Muscle layer of colon (tissue), 2 donors: ENCODE results near the gene FAM163B.

ENCODE experiments used
- H3K27ac ChIP-seq: one replicate; pipeline ENCODE4 v1.7.0; 2013; ENCODE audit warnings: low read depth, mild to moderate bottlenecking, low read length, moderate library complexity
- H3K27me3 ChIP-seq, 2 donors: one replicate each; pipeline ENCODE4 v1.7.0; 2013; ENCODE audit warnings: low read length in 2 of 2, mild to moderate bottlenecking in 2 of 2; ENCODE audit not compliant: insufficient read depth in 2 of 2, control insufficient read depth in 1 of 2
- H3K36me3 ChIP-seq: one replicate; pipeline ENCODE4 v1.7.0; 2013; ENCODE audit warnings: mild to moderate bottlenecking, low read length; ENCODE audit not compliant: insufficient read depth
- H3K4me1 ChIP-seq: one replicate; pipeline ENCODE4 v1.7.0; 2013; ENCODE audit warnings: mild to moderate bottlenecking, low read length; ENCODE audit not compliant: insufficient read depth
- H3K4me3 ChIP-seq, 2 donors: one replicate each; pipeline ENCODE4 v1.7.0; 2013; ENCODE audit warnings: low read length in 2 of 2, low read depth in 1 of 2, mild to moderate bottlenecking in 1 of 2, moderate library complexity in 1 of 2
- H3K9ac ChIP-seq: one replicate; pipeline ENCODE4 v1.7.0; 2013; ENCODE audit warnings: low read length
- H3K9me3 ChIP-seq: one replicate; pipeline ENCODE4 v1.7.0; 2013; ENCODE audit warnings: mild to moderate bottlenecking, low read length
- donor health status: abdominal sarcoma.
- donor health status: Adenocarcinoma of cecum.

The FAM163B gene

GRCh38 chr9:133637451-133638055, 28.4 kb upstream of the FAM163B start:
- no peak overlapping the region for H3K27ac ChIP-seq
- H3K4me1 ChIP-seq, result no peaks in the 10 kb centered on the region
- H3K9me3 ChIP-seq, result no peaks in the 10 kb centered on the region
- H3K36me3 ChIP-seq, result no peaks in the 10 kb centered on the region
- H3K27me3 ChIP-seq, result peaks cover 0 to 9% of the 10 kb centered on the region in 2 donors
- no peak overlapping the region for H3K9ac ChIP-seq
- no peak overlapping the region for H3K4me3 ChIP-seq

GRCh38 chr9:133636902-133637301, 27.7 kb upstream of the FAM163B start:
- H3K27me3 ChIP-seq, result peaks cover 0 to 9% of the 10 kb centered on the region in 2 donors
- H3K4me1 ChIP-seq, result no peaks in the 10 kb centered on the region
- no peak overlapping the region for H3K27ac ChIP-seq
- no peaks in the 10 kb centered on the region for H3K36me3 ChIP-seq
- H3K9me3 ChIP-seq, result no peaks in the 10 kb centered on the region
- no peak overlapping the region for H3K4me3 ChIP-seq
- no peak overlapping the region for H3K9ac ChIP-seq

GRCh38 chr9:133635533-133636531, 26.6 kb upstream of the FAM163B start, which contains the start of gene DBH:
DBH (plus strand) TSS chr9:133636363; CDS start chr9:133636372, 9 bp downstream.
- no peaks in the 10 kb centered on the region for H3K4me1 ChIP-seq
- H3K9me3 ChIP-seq, result no peaks in the 10 kb centered on the region
- H3K27ac ChIP-seq, result no peak within 1 kb of the TSS
- H3K27me3 ChIP-seq, result peaks cover 0 to 9% of the 10 kb centered on the region in 2 donors
- H3K9ac ChIP-seq, result no peak within 1 kb of the TSS
- H3K36me3 ChIP-seq, result no peaks in the 10 kb centered on the region
- H3K4me3 ChIP-seq, result no peak within 1 kb of the TSS

GRCh38 chr9:133635098-133635497, 25.9 kb upstream of the FAM163B start:
- Histone ChIP-seq H3K36me3 (no peaks in the 10 kb centered on the region), H3K27ac (no peak overlapping the region), H3K4me1 (no peaks in the 10 kb centered on the region), H3K4me3 (no peak overlapping the region), H3K9ac (no peak overlapping the region), H3K9me3 (no peaks in the 10 kb centered on the region), H3K27me3 (peaks cover 0 to 9% of the 10 kb centered on the region in 2 donors)

- Histone ChIP-seq H3K4me1 (no peaks in the 10 kb centered on the region), H3K9me3 (no peaks in the 10 kb centered on the region), H3K9ac (no peak overlapping the region), H3K36me3 (no peaks in the 10 kb centered on the region), H3K27ac (no peak overlapping the region), H3K4me3 (no peak overlapping the region), H3K27me3 (peaks cover 0 to 9% of the 10 kb centered on the region in 2 donors)
Measured at GRCh38 chr9:133634081-133634691, 25.0 kb upstream of the FAM163B start.

- Histone ChIP-seq H3K4me3 (no peak overlapping the region), H3K9me3 (no peaks in the 10 kb centered on the region), H3K36me3 (no peaks in the 10 kb centered on the region), H3K9ac (no peak overlapping the region), H3K27ac (no peak overlapping the region), H3K27me3 (peaks cover 0 to 9% of the 10 kb centered on the region in 2 donors), H3K4me1 (no peaks in the 10 kb centered on the region)
Measured at GRCh38 chr9:133633681-133634080, 24.5 kb upstream of the FAM163B start.

- Histone ChIP-seq H3K36me3 (no peaks in the 10 kb centered on the region), H3K9ac (no peak overlapping the region), H3K27me3 (peaks cover 0 to 9% of the 10 kb centered on the region in 2 donors), H3K4me3 (no peak overlapping the region), H3K9me3 (no peaks in the 10 kb centered on the region), H3K27ac (no peak overlapping the region), H3K4me1 (no peaks in the 10 kb centered on the region)
Measured at GRCh38 chr9:133632806-133633680, 23.9 kb upstream of the FAM163B start.

- no peak overlapping the region for H3K9ac ChIP-seq
- peaks cover 0 to 9% of the 10 kb centered on the region in 2 donors for H3K27me3 ChIP-seq
Measured at GRCh38 chr9:133631111-133631510, 21.9 kb upstream of the FAM163B start.

GRCh38 chr9:133629221-133630110, 20.3 kb upstream of the FAM163B start:
- Histone ChIP-seq H3K27ac (no peak overlapping the region), H3K9ac (no peak overlapping the region), H3K4me1 (no peaks in the 10 kb centered on the region), H3K4me3 (no peak overlapping the region), H3K27me3 (peaks cover 0 to 5% of the 10 kb centered on the region in 2 donors), H3K36me3 (no peaks in the 10 kb centered on the region), H3K9me3 (no peaks in the 10 kb centered on the region)

More at GRCh38 chr9:133631111-133631510, 21.9 kb upstream of the FAM163B start:
- H3K36me3 ChIP-seq, result no peaks in the 10 kb centered on the region
- no peaks in the 10 kb centered on the region for H3K4me1 ChIP-seq
- no peak overlapping the region for H3K4me3 ChIP-seq
- no peak overlapping the region for H3K27ac ChIP-seq
- no peaks in the 10 kb centered on the region for H3K9me3 ChIP-seq

GRCh38 chr9:133628766-133629165, 19.6 kb upstream of the FAM163B start:
- Histone ChIP-seq H3K27me3 (no peaks in the 10 kb centered on the region), H3K9me3 (no peaks in the 10 kb centered on the region), H3K4me3 (no peak overlapping the region), H3K27ac (no peak overlapping the region), H3K36me3 (no peaks in the 10 kb centered on the region), H3K4me1 (no peaks in the 10 kb centered on the region), H3K9ac (no peak overlapping the region)
